Epidermal melanocyte (primary cell): ENCODE results near the gene SLC19A1.

Experiments used
- DNase-seq: peaks from one replicate; pipeline ENCODE4 v3.0.0; 2011; ENCODE audit warnings: low spot score; ENCODE audit not compliant: insufficient read length

Gene SLC19A1

DNA sequence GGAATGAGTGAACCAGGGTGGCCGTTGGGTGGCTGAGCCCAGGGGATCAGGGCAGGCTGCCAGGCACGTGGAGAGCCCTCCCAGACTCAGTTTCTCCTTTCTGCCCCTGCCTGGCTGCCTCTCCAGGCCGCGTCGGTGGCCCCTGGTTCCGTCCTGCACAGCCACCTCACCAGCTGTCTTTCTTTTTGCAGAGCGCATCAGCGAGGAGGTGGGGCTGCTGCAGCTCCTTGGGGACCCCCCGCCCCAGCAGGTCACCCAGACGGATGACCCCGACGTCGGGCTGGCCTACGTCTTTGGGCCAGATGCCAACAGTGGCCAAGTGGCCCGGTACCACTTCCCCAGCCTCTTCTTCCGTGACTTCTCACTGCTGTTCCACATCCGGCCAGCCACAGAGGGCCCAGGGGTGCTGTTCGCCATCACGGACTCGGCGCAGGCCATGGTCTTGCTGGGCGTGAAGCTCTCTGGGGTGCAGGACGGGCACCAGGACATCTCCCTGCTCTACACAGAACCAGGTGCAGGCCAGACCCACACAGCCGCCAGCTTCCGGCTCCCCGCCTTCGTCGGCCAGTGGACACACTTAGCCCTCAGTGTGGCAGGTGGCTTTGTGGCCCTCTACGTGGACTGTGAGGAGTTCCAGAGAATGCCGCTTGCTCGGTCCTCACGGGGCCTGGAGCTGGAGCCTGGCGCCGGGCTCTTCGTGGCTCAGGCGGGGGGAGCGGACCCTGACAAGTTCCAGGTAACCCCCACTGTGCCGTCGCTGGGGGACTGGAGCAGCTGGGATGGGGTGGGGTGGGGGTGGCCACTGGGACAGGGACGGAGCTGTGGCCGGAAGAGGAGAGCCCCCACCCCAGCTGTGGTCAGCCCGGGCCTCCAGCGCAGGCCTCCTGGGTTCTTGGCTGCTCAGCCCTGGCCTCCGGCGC is 73.9 kb downstream of the SLC19A1 start:
- no peak for DNase-seq

DNA sequence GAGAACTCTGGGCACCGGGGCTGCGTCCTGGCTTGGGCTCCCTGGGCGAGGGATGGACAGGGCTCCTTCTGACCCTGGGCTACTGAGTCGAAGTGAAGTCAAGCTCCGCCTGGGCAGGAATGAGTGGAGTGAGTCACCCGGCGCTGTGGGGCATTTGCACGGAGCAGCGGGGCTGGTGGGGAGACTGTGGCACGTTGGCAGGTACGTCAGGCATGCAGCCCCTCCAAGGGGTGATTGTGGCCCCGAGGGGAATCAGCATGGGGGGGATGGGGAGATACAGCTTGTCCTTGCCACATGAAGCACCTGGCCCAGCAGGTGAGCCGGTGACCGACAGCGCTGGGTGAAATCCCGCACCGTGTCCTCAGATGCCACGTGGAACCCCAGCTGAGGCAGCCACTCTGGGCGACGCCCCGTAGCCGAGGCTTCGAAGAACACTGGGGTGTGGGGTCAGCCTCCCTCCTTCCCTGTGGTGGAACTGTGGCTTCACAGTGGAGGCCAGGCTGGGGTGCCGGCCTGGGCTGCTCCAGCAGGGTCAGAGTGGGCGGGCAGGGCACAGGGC is 74.9 kb downstream of the SLC19A1 start:
- no peak for DNase-seq

DNA sequence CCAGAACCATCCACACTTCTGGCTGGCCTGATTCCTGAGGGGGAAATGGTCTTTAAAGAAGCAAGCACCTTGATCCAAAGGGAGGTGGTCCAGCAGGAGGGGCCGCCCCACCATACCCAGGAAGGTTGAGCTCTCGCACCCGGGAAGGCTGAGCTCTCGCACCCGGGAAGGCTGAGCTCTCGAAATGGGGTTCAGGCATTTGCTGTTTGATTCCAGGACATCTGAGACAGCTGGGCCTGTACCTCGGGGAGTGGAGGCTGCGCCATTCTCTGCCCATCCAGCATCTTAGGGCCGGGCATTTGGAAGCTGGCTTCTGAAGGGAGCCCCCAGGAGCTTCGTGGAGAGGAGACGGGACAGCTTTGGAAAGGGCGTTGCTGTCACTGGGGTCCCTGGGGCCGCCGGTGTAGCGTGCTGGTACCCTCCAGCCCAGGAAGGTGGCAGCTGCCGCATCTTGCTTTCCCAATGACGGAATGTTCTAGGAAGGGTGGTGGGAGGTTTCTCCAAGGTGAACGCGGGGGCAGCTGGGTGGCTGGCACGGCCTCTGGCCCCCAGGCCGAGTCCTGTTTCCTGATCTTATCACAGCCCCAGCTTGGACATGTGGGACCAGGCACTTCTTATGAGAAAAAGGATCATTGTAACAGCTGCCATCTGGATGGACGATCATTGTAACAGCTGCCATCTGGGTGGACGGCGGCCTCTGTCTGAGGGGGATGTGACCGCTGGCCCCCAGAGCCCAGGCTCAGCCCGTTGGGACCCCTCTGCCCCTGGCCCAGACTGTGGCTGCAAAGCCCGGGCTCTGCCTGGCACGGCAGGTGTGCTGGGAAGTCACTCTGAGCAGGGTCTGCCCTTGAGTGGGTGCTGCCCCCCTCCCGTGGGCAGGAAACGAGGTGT is 75.7 kb downstream of the SLC19A1 start:
- no peak for DNase-seq

DNA sequence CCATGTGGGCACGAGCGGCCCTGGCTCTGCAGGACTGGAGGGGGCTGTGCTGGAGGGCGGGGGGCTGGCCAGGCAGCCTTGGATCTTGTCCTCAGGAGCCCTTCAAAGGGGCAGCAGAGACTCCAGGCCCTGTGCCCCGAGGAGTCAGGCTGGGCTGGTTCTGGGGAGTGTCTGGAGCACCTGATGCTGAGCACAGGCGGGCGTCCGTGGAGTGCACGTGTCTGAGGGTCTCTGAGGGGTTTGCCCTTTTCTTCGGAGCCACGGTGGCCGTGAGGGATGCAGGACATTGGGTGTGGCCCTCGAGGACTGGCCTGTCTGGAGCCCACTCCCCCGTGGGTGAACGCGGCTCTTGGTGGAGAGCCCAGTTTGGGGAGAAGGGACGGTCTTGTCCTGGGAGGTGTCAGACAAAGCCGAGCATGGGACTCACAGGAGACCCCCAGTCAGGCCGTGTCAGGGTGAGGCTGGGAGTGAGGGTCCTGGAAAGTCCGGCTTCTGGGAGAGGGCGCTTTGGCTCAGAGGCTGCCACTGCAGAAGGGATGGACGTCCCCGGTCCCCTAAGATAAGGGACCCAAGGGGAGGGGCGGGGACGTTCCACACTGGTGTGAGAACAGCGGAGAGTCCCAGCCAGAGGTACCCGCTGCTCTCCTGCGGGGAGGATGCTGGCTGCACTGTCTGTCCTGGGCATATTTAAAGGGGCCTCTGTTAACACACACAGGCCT is 76.5 kb downstream of the SLC19A1 start:
- no peak for DNase-seq

DNA sequence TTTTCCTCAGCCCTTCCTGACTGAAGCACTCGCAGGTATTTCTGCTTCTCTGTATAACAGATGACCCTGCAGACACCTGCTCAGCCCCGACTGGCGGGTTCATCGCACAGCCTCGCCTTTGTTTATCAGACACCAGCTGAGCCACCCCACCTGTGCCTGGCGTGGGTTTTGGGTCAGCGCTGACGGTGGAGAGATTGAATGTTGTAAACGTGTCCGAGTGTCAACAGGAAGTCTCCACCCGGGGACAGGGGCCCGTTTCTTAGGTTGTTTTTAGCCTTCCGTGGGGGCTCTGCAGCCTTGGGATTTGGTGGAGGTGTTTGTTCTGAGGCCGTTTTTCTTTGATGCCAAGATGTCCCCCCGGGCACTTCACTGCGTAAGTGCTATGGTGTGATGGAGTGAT is 77.1 kb downstream of the SLC19A1 start:
- DNase-seq, result no peak

DNA sequence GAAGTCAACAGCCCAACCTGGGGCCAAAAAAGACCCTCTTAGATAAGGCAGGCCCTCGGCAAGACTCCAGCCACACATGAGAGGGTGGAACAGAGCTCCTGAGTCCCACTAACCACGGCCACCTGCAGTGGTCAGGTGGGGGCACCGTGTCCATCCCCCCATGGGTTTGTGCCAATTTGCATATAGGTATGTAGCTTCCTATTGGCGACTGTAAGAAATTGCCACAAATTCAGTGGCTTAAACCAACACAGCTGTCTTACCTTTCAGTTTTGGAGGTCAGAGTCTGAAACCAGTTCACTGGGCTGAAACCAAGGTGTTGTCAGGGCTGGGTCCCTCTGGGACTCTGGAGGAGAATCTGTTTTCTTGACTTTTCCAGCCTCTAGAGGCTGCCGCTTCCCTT is 77.9 kb downstream of the SLC19A1 start:
- no peak for DNase-seq

DNA sequence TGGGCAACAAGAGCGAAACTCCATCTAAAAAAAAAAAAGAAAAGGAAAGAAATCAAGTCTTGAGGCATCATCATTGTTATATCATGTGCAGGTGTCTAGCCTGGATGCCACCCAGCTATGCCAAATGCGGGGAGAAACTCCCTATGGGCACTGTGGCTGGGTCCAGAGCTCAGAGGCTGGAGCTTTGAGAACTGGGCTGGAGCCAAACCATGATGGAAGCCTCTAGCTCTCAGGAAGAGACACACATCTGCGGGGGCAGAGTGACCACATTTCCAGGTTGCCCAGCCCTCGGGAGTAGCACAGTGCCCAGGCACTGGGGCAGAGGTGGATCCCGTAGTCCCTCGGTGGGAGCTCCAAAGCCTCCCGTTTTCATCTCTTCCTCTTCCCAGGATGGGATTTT is 78.4 kb downstream of the SLC19A1 start:
- DNase-seq, result no peak

DNA sequence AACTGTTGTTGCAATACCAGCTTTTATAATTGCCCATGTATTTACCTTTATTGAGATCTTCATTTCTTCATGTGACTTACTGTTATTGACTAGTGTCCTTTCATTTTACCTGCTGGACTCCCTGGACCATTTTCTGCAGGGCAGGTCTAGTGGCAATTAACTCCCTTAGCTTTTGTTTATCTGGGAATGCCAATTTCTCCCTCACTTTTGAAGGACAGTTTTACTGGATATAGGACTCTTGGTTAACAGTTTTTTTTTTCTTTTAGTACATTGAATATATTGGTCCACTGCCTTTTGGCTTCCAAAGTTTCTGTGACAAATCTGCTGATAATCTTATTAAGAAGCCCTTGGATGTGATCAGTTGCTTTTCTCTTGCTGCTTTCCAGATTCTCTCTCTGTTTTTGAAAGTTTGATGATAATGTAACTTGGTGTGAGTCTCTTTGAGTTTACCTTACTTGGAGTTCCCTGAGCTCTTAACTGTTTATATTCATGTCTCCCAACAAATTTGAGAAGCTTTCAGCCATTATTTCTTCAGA is 80.4 kb downstream of the SLC19A1 start:
- no peak for DNase-seq

DNA sequence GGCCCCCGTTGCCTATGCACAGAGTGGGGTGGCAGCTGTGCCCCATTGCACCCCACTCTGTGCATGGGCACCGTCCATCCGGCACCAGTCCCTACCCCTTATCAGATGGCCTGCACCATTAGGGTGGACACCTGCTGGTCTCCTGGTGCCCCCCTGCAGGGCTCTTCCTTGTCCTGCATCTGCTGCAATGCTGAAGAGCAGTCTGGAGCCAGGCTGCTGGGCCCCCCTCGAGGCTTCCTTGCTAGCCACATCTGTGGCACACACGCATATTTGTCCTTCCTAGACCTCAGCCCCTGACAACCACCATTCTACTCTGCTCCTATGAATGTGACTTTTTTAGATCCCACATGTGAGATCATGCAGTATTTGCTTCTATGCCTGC is 80.9 kb downstream of the SLC19A1 start:
- no peak for DNase-seq

DNA sequence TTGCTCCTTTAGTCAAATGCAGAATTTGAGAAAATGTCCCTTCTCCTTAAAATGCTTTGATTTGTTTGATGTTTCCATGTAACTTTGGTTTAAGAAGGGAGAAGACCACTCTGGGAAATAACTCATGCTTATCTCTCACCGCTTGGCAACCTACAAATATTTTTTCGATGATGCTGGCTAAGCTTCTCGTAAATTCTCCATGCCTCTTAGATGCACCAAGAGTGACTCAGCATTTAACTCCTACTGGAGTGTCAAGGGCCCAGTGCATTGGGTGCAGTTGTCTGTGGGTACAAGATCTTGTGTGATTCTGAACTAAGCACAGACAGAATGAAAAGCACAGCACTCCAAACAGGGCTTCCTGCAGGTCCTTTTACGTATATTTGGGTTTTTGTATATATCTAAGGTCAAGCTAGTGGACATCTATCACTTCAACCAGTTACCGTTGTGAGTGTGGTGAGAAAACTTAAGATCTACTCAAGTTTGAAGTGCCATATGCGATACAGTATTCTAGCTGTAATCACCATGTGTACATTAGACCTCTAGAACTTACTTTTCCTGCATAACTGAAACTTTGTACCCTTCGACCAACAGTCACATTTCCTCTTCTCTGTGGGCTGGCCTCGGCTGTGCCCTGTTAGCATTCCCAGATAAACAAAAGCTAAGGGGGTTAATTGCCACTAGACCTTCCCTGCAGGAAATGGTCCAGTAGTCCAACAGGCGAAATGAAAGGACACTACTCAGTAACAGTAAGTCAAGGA is 81.5 kb downstream of the SLC19A1 start:
- DNase-seq, result no peak

DNA sequence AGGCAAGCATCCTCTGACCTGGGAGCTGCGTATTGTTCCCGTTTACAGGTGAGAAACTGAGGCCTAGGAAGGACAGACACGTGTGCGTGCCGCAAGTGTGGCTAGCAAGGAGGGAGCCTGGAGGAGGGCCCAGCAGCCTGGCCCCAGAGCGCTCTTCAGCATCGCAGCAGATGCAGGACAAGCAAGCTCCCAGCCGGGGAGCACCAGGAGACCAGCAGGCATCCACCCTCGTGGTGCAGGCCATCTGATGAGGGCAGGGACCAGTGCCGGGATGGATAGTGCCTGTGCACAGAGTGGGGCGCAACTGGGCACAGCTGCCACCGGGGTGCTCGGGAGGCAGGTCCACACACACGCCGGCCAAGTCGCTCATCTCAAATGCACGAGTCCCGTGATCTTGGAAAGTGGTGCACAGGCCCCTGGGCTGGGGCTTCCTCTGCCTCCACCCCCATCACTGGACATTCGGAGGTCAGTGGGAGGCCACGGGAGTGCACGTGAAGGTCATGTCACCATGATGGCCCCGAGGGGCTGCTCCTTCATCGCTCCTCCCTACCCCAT is 82.2 kb downstream of the SLC19A1 start:
- DNase-seq, result no peak

DNA sequence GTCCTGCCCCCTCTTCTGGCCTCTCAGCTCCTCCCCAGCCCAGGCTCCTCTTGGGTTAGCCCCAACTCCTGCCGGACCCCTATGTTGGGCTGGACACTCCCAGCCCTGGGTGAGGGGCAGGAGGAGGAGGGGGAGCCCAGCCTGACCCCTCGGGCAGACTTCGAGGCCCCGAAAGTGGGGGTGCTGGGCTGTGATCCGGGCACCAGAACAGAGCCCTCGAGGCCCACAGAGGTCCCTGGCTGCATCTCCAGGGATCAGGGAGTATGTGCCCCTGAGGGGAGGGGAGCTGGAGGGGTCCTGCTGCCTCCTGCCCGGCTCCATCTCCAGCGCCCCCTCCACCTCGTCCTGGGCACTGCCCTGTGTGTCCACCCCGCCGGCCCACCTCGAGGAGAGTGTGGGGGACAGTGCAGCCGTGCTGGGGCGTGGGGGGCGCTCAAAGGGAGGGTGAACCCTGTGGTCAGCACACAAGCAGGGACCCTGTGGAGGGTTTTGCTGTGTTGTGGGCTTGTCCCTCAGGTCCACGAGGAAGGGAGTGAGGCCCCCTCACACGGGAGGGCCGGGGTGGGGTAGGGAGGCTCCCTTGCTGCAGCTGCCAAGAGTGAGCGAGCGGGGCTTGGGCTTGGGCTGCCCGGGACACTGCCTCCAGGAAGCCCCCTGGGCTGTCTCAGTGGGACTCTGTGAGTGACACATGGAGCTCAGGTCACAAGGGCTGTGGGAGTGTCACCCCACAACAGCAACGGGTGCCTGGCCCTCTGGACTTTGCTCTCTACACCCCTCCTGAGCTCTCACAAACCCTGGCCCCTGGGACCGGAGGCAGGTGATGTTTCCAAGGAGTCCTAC is 82.8 kb downstream of the SLC19A1 start:
- DNase-seq, result no peak

DNA sequence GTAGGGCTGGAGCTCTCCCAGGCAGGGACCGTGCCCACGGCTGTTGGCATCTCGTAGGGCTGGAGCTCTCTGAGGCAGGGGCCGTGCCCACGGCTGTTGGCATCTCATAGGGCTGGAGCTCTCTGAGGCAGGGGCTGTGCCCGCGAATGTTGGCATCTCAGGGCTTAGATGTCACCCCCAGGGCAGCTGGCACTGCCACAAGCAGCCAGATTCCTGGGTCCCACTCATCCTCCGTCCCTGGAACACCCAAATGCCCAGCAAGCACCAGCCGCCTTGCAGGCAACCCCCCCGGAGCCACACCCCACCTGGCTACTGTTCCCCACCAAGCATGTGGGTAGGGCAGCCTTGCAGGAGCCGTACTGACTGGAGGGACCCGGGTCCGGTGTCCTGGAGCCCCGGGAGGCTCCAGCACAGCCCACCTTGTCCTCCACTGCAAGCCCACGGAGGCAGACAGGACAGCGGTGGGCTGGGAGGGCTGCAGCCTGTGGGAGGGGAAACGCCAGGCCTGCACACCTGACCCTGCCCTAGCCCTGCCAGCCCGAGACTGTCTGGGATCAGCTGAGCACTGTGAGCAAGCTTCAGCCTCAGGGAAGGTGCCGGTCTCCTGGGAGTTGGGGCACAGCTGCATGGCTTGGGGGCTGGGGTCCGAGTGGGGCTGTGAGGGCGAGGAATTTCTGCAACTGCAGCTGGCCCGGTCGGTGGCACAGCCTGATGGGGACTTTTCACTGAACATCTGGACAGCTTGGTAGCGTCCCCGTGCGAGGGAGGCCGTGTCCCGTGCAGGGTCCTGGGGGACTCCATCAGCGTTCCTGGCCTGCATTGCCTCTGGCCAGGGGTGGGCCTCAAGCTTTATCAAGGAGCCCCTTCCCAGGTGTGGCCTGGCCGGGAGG is 83.7 kb downstream of the SLC19A1 start:
- DNase-seq, result no peak

DNA sequence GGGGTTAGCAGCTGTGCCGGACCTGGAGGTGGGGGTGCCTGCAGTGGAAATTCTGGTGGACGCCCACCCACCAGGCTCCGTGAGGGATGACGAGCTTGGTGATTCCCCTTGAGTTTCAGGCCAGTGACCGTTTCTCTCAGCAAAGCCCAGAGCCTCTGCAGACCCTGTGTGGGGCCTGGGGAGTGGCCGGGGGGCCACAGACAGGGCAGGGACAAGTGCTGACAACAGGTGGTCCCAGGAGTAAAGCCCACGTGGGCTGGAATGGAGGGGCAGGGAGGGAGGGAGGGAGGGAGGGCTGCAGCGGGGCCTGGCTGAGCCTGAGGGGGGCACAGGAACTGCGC is 84.4 kb downstream of the SLC19A1 start:
- no peak for DNase-seq

DNA sequence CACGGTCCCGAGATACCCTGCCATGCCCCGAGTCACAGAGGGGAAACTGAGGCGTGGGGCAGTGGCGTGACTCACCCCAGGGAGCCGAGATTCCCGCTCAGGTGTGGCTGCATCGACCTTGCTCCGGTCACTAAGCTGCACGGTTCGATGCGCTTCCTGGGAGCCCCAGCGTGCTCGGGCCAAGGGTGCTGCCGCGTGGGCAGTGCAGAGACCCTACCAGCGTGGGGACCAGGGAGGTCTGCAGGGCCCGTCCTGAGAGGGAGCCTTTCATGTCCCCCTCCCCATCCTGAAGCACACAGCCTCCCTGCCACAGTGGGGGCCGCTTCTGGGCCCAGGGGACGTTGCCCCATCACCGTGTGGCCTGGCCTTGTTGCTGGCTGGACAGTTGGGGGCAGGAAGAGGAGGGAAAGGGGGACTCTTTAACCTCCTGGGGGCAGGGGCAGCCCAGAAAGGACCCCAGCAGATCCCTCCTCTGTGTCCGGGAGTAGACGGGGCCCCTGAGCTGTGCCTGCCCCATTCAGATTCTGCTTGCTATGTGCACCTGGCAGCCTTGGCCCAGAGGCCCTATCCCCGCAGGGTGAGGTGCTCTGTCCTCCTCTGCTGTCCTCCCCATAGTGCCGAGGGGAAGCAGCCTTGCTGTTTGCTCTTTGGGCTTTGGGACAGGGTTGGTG is 84.9 kb downstream of the SLC19A1 start:
- no peak for DNase-seq

DNA sequence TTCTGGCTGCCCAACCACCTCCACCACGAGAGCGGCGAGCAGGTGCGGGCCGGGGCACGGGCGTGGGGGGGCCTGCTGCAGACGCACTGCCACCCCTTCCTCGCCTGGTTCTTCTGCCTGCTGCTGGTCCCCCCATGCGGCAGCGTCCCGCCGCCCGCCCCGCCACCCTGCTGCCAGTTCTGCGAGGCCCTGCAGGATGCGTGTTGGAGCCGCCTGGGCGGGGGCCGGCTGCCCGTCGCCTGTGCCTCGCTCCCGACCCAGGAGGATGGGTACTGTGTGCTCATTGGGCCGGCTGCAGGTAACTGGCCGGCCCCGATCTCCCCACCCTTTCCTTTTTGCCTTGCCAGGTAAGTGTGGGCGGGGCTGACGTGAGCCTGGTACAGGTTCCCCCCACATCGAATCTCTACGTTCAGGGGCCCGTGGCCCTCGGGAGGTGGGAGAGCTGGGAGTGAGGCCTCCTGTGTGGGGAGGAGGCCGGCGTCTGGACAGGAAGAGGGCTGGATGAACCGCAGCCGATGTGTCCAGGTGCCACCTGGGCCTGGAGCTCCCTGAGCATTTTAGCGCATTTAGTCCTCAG is 85.6 kb downstream of the SLC19A1 start:
- no peak for DNase-seq
